Measurements from ENCODE around the gene CGB7.

The CGB7 gene

GRCh38 chr19:49014870-49015255 lies 42.7 kb downstream of the CGB7 start:
- DNase-seq, result no peak

GRCh38 chr19:49014123-49014869 lies 43.3 kb downstream of the CGB7 start:
- no peak for DNase-seq

GRCh38 chr19:49011194-49011593 lies 46.4 kb downstream of the CGB7 start:
- no peak for DNase-seq

- DNase-seq, result no peak
Measured at GRCh38 chr19:49010453-49010852, 47.1 kb downstream of the CGB7 start.

GRCh38 chr19:49009828-49010227 lies 47.7 kb downstream of the CGB7 start:
- DNase-seq, result no peak

GRCh38 chr19:49006905-49007304 lies 50.6 kb downstream of the CGB7 start:
- DNase-seq, result no peak

- DNase-seq, result no peak
Measured at GRCh38 chr19:49004964-49005614, 52.5 kb downstream of the CGB7 start.
